K562 (cell line): Measurements from ENCODE around the gene AIFM3.

Experiments used
- CTCF ChIP-seq, 3 experiments: IDR thresholded peaks in 2 of 3; conservative IDR thresholded peaks in 1 of 3; 2 replicates each; pipeline ENCODE4 v1.5.1; 2011 to 2012; ENCODE audit warnings: low read length in 3 of 3, mild to moderate bottlenecking in 3 of 3, control low read depth in 2 of 3, improper control_type of control experiment in 1 of 3, inconsistent platforms in 1 of 3, low read depth in 1 of 3, mixed read lengths in 1 of 3, moderate library complexity in 1 of 3; ENCODE audit not compliant: insufficient read depth in 2 of 3
- EHMT2 ChIP-seq: fragments of 450-650 bp; IDR thresholded peaks from 2 replicates; pipeline ENCODE4 v1.6.1; 2018; ENCODE audit warnings: antibody characterized with exemption
- KLF1 ChIP-seq: fragments of 450-650 bp; IDR thresholded peaks from 2 replicates; pipeline ENCODE4 v1.6.1; 2016; ENCODE audit warnings: missing genetic modification characterization, missing compliant biosample characterization
- NFATC3 ChIP-seq: fragments of 450-650 bp; IDR thresholded peaks from 2 replicates; pipeline ENCODE4 v1.6.1; 2017; ENCODE audit warnings: mild to moderate bottlenecking
- REST ChIP-seq, 2 experiments: fragments of 450-650 bp; formaldehyde crosslinking in 1 of 2; IDR thresholded peaks; 2 replicates each; pipeline versions ENCODE4 v1.4.0 to v1.6.1; 2014 to 2020; ENCODE audit warnings: mild to moderate bottlenecking in 2 of 2, borderline replicate concordance in 1 of 2, low read depth in 1 of 2
- SETDB1 ChIP-seq: IDR thresholded peaks from one replicate; pipeline ENCODE4 v1.6.1; 2012; ENCODE audit warnings: low read length, control low read depth, inconsistent platforms
- YY1 ChIP-seq, 3 experiments: IDR thresholded peaks; 2 replicates each; pipeline ENCODE4 v1.6.1; 2011; ENCODE audit warnings: low read length in 2 of 3, mild to moderate bottlenecking in 2 of 3, moderate library complexity in 2 of 3, borderline replicate concordance in 1 of 3, control low read depth in 1 of 3, low read depth in 1 of 3; ENCODE audit not compliant: insufficient read depth in 3 of 3, insufficient replicate concordance in 2 of 3, control insufficient read depth in 1 of 3, insufficient read length in 1 of 3; ENCODE audit errors: extremely low read depth in 1 of 3

GRCh38 chr22:20953668-20954500 lies 13.2 kb upstream of the AIFM3 start:
- TF ChIP-seq YY1 (IDR thresholded peaks at IDR 0.05; ENCODE audit: borderline replicate concordance in 1 of 3, control insufficient read depth in 1 of 3, extremely low read depth in 1 of 3, insufficient read depth in 3 of 3, insufficient read length in 1 of 3, insufficient replicate concordance in 2 of 3, low read depth in 1 of 3, low read length in 2 of 3) = no peak
- no peak for TF ChIP-seq CTCF (IDR thresholded peaks at IDR 0.05 in 2 of 3, conservative IDR thresholded peaks at IDR 0.05 in 1 of 3; ENCODE audit: insufficient read depth in 2 of 3, low read depth in 1 of 3, low read length in 3 of 3)
- TF ChIP-seq SETDB1 = no peak
- peak; percentile 20; the same call in 1 of the 2 replicates for TF ChIP-seq KLF1 (tag)
- TF ChIP-seq NFATC3 = no peak
- no peak for TF ChIP-seq EHMT2
- no peak for TF ChIP-seq REST (IDR thresholded peaks at IDR 0.05; ENCODE audit: borderline replicate concordance)
- no peak for TF ChIP-seq REST (CRISPR knock-in tag; IDR thresholded peaks at IDR 0.05; ENCODE audit: low read depth)
